NCI-H1930 (cell line): Measurements from ENCODE around the gene PIK3C3.
"Not testable (repeated sequence)": the region's sequence is repeated elsewhere in the genome, so short reads cannot be mapped to it uniquely, and the experiment has no call there.

Experiments
- DNase-seq, 2 experiments: peaks; one replicate each; lab custom pipeline; 2025; lab: John Stamatoyannopoulos, UW

Gene PIK3C3

GRCh38 chr18:42072407-42072806 is 117.4 kb downstream of the PIK3C3 start:
- DNase-seq, result no peak

GRCh38 chr18:42074704-42075103 is 119.7 kb downstream of the PIK3C3 start:
- DNase-seq, result no peak

GRCh38 chr18:42078711-42079110 is 123.7 kb downstream of the PIK3C3 start:
- DNase-seq, result no peak

- no peak for DNase-seq
Measured at GRCh38 chr18:42080340-42080739, 125.3 kb downstream of the PIK3C3 start.

GRCh38 chr18:42082415-42083234 is 127.6 kb downstream of the PIK3C3 start:
- DNase-seq, result no peak

- no peak for DNase-seq
Measured at GRCh38 chr18:42086288-42086687, 131.3 kb downstream of the PIK3C3 start.

GRCh38 chr18:42087235-42087634 is 132.2 kb downstream of the PIK3C3 start:
- no peak for DNase-seq

GRCh38 chr18:42087876-42088275 is 132.8 kb downstream of the PIK3C3 start:
- no peak for DNase-seq

- no peak for DNase-seq
Measured at GRCh38 chr18:42092848-42093247, 137.8 kb downstream of the PIK3C3 start.

GRCh38 chr18:42094875-42095274 is 139.8 kb downstream of the PIK3C3 start:
- DNase-seq, result no peak

GRCh38 chr18:42095732-42096377 is 140.8 kb downstream of the PIK3C3 start:
- no peak for DNase-seq

- DNase-seq, result no peak
Measured at GRCh38 chr18:42100248-42100647, 145.2 kb downstream of the PIK3C3 start.

- DNase-seq, result no peak
Measured at GRCh38 chr18:42100911-42101310, 145.9 kb downstream of the PIK3C3 start.

- no peak for DNase-seq
Measured at GRCh38 chr18:42105394-42105793, 150.4 kb downstream of the PIK3C3 start.

- DNase-seq, result no peak
Measured at GRCh38 chr18:42106784-42107183, 151.8 kb downstream of the PIK3C3 start.

GRCh38 chr18:42107287-42107686 is 152.3 kb downstream of the PIK3C3 start:
- no peak for DNase-seq

- no peak for DNase-seq
Measured at GRCh38 chr18:42107691-42108450, 152.8 kb downstream of the PIK3C3 start.

- DNase-seq, result not testable (repeated sequence)
Measured at GRCh38 chr18:42112147-42112546, 157.1 kb downstream of the PIK3C3 start.

GRCh38 chr18:42112657-42113420 is 157.8 kb downstream of the PIK3C3 start:
- DNase-seq, result no peak

- peak in 1 of 2 experiments; percentile 10 for DNase-seq
Measured at GRCh38 chr18:42113529-42114191, 158.6 kb downstream of the PIK3C3 start.

GRCh38 chr18:42114310-42114943 is 159.4 kb downstream of the PIK3C3 start:
- DNase-seq, result peak; percentile 73 to 85
